Stimulated activated CD8-positive, alpha-beta memory T cell treated with anti-CD3 and anti-CD28 coated beads, Interleukin-15, amount 100 ng/mL, for 48 hours (primary cell): ENCODE data around the gene ARHGAP33.
"Not testable (repeated sequence)": the region's sequence is repeated elsewhere in the genome, so short reads cannot be mapped to it uniquely, and the experiment has no call there.

Source experiments
- DNase-seq, 2 donors: peaks; one replicate each; pipeline ENCODE4 v3.0.0-alpha.2; 2020; ENCODE audit warnings: low read depth in 2 of 2

Gene ARHGAP33

GRCh38 chr19:35793381-35794165 is 18.2 kb downstream of the ARHGAP33 start:
- DNase-seq: no peak

DNA sequence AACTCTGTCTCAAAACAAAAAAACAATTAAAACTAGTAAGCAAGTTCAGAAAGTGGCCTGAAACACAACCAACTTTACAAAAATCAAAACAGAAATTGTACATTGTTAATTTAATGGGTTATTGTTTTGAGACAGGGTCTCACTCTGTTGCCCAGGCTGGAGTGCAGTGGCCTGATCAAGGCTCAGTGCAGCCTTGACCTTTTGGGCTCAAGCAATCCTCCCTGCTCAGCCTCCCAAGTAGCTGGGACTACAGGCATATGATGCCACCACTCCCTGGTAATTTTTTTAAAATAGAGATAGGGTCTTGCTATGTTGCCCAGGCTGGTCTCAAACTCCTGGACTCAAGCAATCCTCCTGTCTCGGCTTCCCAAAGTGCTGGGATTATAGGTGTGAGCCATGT is 20.2 kb downstream of the ARHGAP33 start:
- not testable (repeated sequence) for DNase-seq

DNA sequence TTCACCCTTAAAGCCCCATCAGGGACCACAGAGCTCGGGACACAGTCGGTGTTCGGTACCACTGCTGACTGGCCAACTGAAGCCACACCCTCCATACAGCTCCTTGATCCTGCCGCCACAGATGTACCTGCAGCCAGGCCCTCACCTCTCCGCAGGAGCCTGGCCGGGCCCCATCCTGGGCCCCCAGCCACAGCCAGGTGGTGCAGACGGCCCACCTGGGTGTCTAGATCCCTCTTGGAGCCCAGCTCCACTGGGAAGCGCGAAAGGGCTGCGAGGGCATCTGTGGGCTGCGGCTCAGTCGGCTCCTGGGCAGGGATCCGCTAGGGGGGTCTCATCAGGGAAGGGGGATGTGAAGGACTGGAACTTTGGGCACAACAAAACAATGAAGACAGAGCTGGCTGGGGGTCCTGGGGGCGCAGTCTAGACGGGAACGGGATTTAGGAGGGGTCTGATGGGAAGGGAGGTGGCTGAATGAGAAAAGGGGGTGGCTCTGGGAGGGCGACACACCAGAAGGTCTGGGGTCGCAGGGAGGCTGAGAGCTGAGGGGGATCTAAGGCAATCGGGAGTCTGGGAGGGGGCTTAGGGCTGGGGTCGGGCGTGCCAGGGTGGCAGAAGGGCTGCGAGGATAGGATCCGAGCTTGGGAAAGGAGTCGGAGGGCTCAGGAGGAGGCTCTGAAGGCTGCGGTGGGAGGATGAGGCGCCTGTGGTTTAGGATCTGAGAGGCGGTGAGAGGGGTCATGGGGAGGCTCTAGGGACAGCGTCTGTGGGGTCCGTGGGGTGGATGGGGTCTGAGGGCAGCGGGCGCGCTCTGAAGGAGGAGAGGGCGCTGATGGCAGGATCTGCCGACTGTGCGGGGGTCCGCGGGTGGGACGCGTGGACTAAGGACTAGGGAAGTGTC is 21.5 kb downstream of the ARHGAP33 start:
- no peak for DNase-seq

DNA sequence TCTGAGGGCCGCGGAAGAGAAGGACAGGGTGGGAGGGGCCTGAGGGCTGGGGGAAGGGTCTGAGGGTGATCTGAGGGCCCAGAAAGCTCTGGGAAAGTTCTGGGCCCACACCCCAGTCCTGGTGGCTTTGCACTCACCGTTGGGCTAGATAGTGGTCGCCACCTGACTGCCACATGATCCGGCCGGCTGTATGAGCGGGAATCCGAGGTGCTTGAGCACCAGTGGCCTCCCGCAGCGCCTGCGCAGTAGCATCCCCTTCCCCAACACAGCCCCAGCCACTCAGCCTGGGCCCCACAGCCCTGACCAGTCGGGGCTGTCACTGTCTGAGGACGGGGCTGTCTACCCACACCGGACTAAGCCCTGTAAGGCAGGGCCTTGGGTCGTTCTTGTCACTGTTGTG is 22.3 kb downstream of the ARHGAP33 start:
- DNase-seq: no peak

GRCh38 chr19:35801828-35802227 is 26.5 kb downstream of the ARHGAP33 start:
- DNase-seq: no peak

GRCh38 chr19:35805526-35806102 is 30.2 kb downstream of the ARHGAP33 start:
- no peak for DNase-seq

- no peak for DNase-seq
These were observed 31.2 kb downstream of the ARHGAP33 start for GRCh38 chr19:35806597-35806996.

- DNase-seq: no peak
These were observed 32.3 kb downstream of the ARHGAP33 start for GRCh38 chr19:35807633-35808032.

- DNase-seq: no peak
These were observed 36.2 kb downstream of the ARHGAP33 start for GRCh38 chr19:35811317-35812219.

DNA sequence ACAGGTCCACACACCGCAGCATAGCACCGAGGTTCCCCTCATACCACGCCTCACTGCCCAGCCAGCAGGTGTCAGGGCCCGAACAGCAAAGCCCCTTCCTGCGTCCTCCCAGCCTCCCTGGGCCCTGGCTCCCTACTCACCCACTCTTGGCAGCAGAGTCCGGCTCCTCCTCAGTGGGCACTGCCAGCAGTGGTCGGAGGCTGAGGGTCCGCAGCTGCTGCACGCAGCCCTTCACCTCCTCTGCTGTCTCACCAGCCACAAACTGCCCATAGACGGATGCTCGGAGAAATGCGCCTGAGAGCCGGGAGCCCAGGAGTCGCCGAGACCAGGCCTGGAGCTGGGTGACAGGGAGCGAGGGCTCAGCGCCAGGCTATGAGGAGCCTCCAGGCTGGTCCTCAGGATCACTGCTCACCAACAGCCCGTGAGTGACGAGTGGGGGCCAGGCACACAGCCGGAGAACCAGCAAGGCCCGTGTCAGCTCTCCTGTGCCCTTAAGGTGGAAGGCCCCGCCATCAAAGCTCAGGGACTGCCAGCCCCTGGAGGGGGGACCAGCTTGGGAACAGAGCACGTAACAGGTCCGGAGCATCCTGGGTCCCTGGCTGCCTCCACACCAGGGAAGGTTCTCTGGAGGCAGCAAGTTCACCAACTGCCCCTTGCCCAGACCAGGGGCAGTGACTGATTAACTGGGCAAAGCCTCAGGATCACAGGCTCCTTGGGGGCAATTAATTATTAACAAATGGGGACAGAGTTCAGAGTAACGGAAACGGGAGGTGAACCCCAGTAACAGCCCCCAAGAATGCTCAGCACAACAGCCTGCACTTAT is 37.1 kb downstream of the ARHGAP33 start, which contains the start of gene PRODH2:
Gene PRODH2 (minus strand): TSS at position 626 of the 823 bp plus-strand sequence. CDS start 40 bp downstream, at position 586.
- no peak for DNase-seq

GRCh38 chr19:35813043-35813890 is 37.9 kb downstream of the ARHGAP33 start:
- no peak for DNase-seq

DNA sequence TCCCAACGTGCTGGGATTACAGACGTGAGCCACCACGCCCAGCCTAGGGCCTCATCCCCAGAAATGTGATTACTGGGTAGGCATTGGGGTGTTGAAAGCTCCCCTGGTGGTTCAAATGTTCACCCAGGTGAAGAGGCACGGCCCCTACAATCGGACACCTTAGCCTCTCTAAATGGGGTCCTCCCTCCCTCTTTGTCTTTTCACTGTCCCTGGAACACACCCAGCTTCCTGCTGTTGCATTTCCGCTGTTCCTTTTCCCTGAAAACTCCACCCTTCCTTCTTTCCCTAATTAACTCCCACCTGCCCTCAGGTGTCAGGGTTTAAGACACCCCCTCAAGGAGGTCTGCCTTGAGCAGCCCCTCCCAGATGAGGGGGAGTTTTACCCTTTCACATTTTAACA is 40.9 kb downstream of the ARHGAP33 start:
- DNase-seq: no peak

DNA sequence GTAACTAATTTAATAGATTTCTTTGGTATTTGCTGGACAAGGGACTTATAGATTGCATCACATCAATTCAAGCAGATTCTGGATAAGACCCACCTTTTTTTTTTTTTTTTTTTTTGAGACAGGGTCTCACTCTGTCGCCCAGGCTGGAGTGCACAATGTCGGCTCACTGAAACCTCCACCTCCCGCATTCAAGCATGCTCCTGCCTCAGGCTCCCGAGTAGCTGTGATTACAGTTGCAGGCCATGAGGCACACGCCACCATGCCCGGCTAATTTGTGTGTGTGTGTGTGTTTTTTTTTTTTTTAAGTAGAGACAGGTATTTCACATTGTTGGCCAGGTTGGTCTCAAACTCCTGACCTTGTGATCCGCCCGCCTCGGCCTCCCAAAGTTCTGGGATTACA is 41.5 kb downstream of the ARHGAP33 start:
- DNase-seq: no peak

- no peak for DNase-seq
These were observed 43.1 kb downstream of the ARHGAP33 start for GRCh38 chr19:35818445-35818844.

DNA sequence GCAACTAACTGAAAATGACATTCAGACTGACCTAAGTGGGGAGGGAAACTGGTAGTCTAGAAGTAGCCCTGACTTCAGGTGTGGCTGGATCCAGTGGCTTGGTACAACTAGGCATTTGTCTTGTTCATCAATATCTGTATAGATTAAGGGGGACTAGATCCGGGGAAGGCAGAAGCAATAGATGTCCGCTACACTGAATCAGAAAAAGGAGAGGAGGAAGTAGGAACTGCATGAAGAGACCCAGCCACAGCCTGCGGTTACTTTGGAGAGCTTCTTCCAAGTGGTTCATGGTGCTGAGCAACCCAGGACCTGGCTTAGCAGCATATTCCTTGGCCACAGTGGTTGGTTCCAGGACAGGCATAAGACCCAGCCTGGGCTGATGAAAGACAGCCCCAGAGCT is 47.2 kb downstream of the ARHGAP33 start:
- no peak for DNase-seq

- no peak for DNase-seq
These were observed 48.8 kb downstream of the ARHGAP33 start for GRCh38 chr19:35824150-35824549.

DNA sequence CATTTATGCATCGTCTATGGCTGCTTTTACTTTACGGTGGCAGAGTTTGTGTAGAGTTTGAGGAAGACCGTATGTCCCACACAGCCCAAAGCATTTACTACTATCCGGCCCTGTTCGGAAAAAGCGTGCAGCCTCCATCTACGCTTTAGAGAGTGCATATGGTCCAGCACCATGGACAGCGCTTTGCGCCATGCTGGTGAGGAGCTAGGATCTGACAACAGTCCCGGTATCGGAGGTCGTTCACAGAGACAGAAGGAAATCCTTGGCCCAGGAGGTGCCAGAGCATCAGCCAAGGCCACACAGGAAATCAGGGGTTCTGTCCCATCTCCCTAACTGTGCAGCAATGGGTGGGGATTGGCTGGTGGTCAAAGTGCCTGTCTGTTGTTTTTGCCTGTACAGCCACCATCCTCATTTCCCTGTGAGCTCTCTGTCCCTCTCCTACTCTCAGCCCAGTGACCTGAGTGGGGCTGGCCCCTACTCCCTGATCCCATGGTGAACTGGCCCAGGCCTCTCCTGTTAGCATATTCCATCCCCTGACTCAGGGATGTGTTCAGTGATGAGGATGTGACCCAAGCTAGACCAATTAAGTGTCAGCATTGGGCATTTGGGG is 53.4 kb downstream of the ARHGAP33 start:
- no peak for DNase-seq

GRCh38 chr19:35830986-35831385 is 55.6 kb downstream of the ARHGAP33 start:
- DNase-seq: no peak

GRCh38 chr19:35832054-35832453 is 56.7 kb downstream of the ARHGAP33 start:
- no peak for DNase-seq
